H9 (cell line): ENCODE measurements around the gene C2CD4A. TPM values are rescaled to one million over a fixed set of nuclear protein-coding genes. Genes with fewer than 3 reads are reported as not detected.
A peak's percentile ranks its signal among the peaks of the same experiment; 100 is the strongest.

Source experiments
- DNase-seq: peaks from one replicate; pipeline ENCODE4 v3.0.0-alpha.2; 2017
- H2AFZ ChIP-seq: one replicate; pipeline ENCODE4 v1.6.1; 2013; ENCODE audit warnings: mild to moderate bottlenecking, low read length, control low read depth, moderate library complexity
- H2AK5ac ChIP-seq: 2 replicates; pipeline ENCODE4 v1.6.1; 2013; ENCODE audit warnings: low read length, control low read depth, mixed read lengths; ENCODE audit not compliant: insufficient read length
- H2BK120ac ChIP-seq: one replicate; pipeline ENCODE4 v1.6.1; 2013; ENCODE audit warnings: low read depth, mild to moderate bottlenecking, low read length, control low read depth, inconsistent platforms; ENCODE audit not compliant: poor library complexity, severe bottlenecking
- H2BK12ac ChIP-seq: 2 replicates; pipeline ENCODE4 v1.6.1; 2013; ENCODE audit warnings: low read length, control low read depth, mixed read lengths, low read depth; ENCODE audit not compliant: insufficient read length
- H2BK15ac ChIP-seq: 2 replicates; pipeline ENCODE4 v1.6.1; 2013; ENCODE audit warnings: low read depth, low read length, control low read depth
- H2BK20ac ChIP-seq: one replicate; pipeline ENCODE4 v1.6.1; 2013; ENCODE audit warnings: low read depth, mild to moderate bottlenecking, low read length, control low read depth, inconsistent platforms; ENCODE audit not compliant: poor library complexity, severe bottlenecking
- H2BK5ac ChIP-seq: 2 replicates; pipeline ENCODE4 v1.6.1; 2013; ENCODE audit warnings: low read length, control low read depth, mixed read lengths; ENCODE audit not compliant: insufficient read length
- H3K14ac ChIP-seq: 2 replicates; pipeline ENCODE4 v1.6.1; 2013; ENCODE audit warnings: low read length, control low read depth; ENCODE audit not compliant: insufficient read depth
- H3K18ac ChIP-seq: 2 replicates; pipeline ENCODE4 v1.6.1; 2013; ENCODE audit warnings: low read depth, mild to moderate bottlenecking, mixed read lengths, low read length, control low read depth; ENCODE audit not compliant: insufficient read length
- H3K23ac ChIP-seq: 2 replicates; pipeline ENCODE4 v1.6.1; 2013; ENCODE audit warnings: low read length, control low read depth, mixed read lengths, low read depth; ENCODE audit not compliant: insufficient read length
- H3K23me2 ChIP-seq: 2 replicates; pipeline ENCODE4 v1.6.1; 2013; ENCODE audit warnings: low read depth, mild to moderate bottlenecking, mixed read lengths, low read length, control low read depth; ENCODE audit not compliant: insufficient read length, poor library complexity, severe bottlenecking
- H3K27ac ChIP-seq: 2 replicates; pipeline ENCODE4 v1.5.1; 2013; ENCODE audit warnings: low read length, control low read depth, mixed read lengths, low read depth; ENCODE audit not compliant: insufficient read length
- H3K27me3 ChIP-seq: 2 replicates; pipeline ENCODE4 v1.6.1; 2013; ENCODE audit warnings: low read length, control low read depth, inconsistent platforms; ENCODE audit not compliant: insufficient read depth
- H3K4ac ChIP-seq: 2 replicates; pipeline ENCODE4 v1.6.1; 2013; ENCODE audit warnings: low read depth, mild to moderate bottlenecking, control low read depth, inconsistent platforms, low read length, moderate library complexity
- H3K4me1 ChIP-seq: 2 replicates; pipeline ENCODE4 v1.6.1; 2013; ENCODE audit warnings: low read length, control low read depth, inconsistent platforms; ENCODE audit not compliant: insufficient read depth
- H3K4me2 ChIP-seq: 2 replicates; pipeline ENCODE4 v1.6.1; 2013; ENCODE audit warnings: low read length, control low read depth, mixed read lengths; ENCODE audit not compliant: insufficient read length, insufficient read depth
- H3K56ac ChIP-seq: 2 replicates; pipeline ENCODE4 v1.6.1; 2013; ENCODE audit warnings: low read depth, mild to moderate bottlenecking, mixed read lengths, low read length, control low read depth; ENCODE audit not compliant: insufficient read length
- H3K79me1 ChIP-seq: 2 replicates; pipeline ENCODE4 v1.6.1; 2013; ENCODE audit warnings: low read depth, mild to moderate bottlenecking, moderate library complexity, low read length, control low read depth, inconsistent platforms; ENCODE audit not compliant: insufficient read depth, poor library complexity, severe bottlenecking
- H3K79me2 ChIP-seq: 2 replicates; pipeline ENCODE4 v1.6.1; 2013; ENCODE audit warnings: low read length, control low read depth, inconsistent platforms; ENCODE audit not compliant: insufficient read depth
- H3K9ac ChIP-seq: 2 replicates; pipeline ENCODE4 v1.6.1; 2013; ENCODE audit warnings: low read length, control low read depth, mixed read lengths; ENCODE audit not compliant: insufficient read length; ENCODE audit errors: extremely low read depth
- H3K9me3 ChIP-seq: one replicate; pipeline ENCODE4 v1.6.1; 2013; ENCODE audit warnings: low read depth, low read length, inconsistent platforms; ENCODE audit not compliant: control insufficient read depth
- H3T11ph ChIP-seq: one replicate; pipeline ENCODE4 v1.6.1; 2013; ENCODE audit warnings: mild to moderate bottlenecking, low read length, control low read depth, inconsistent platforms
- H4K20me1 ChIP-seq: one replicate; pipeline ENCODE4 v1.6.1; 2013; ENCODE audit not compliant: control insufficient read depth, insufficient read length, insufficient read depth
- H4K5ac ChIP-seq: 2 replicates; pipeline ENCODE4 v1.6.1; 2013; ENCODE audit warnings: low read depth, mild to moderate bottlenecking, mixed read lengths, low read length, control low read depth; ENCODE audit not compliant: insufficient read length
- H4K8ac ChIP-seq: replicated peaks from 2 replicates; pipeline ENCODE4 v1.6.1; 2013; ENCODE audit warnings: low read length, control low read depth, mixed read lengths, low read depth; ENCODE audit not compliant: insufficient read length
- H4K91ac ChIP-seq: 2 replicates; pipeline ENCODE4 v1.6.1; 2013; ENCODE audit warnings: low read depth, mild to moderate bottlenecking, moderate library complexity, mixed read lengths, low read length, control low read depth; ENCODE audit not compliant: insufficient read length
- H3K27ac Mint-ChIP-seq, 3 experiments: 2 replicates in 2 of 3; 3 replicates in 1 of 3; pipeline ENCODE4 v1.8.0; 2020 to 2021; ENCODE audit warnings: mixed read lengths in 3 of 3, mild to moderate bottlenecking in 1 of 3, moderate library complexity in 1 of 3
- H3K27me3 Mint-ChIP-seq: 2 replicates; pipeline ENCODE4 v1.8.0; 2021; ENCODE audit warnings: low read depth, mild to moderate bottlenecking, moderate library complexity, mixed read lengths
- H3K36me3 Mint-ChIP-seq, 3 experiments: 2 replicates in 2 of 3; 3 replicates in 1 of 3; pipeline ENCODE4 v1.8.0; 2020 to 2021; ENCODE audit warnings: low read depth in 3 of 3, mixed read lengths in 3 of 3; ENCODE audit not compliant: insufficient read depth in 1 of 3
- H3K4me1 Mint-ChIP-seq, 2 experiments: 2 replicates each; pipeline ENCODE4 v1.8.0; 2020; ENCODE audit warnings: mixed read lengths in 2 of 2
- H3K4me3 Mint-ChIP-seq, 2 experiments: 2 replicates in 1 of 2; 3 replicates in 1 of 2; pipeline ENCODE4 v1.8.0; 2020 to 2021; ENCODE audit warnings: mild to moderate bottlenecking in 2 of 2, mixed read lengths in 2 of 2, moderate library complexity in 1 of 2
- H3K9me3 Mint-ChIP-seq, 2 experiments: 2 replicates in 1 of 2; 3 replicates in 1 of 2; pipeline ENCODE4 v1.8.0; 2020; ENCODE audit warnings: mild to moderate bottlenecking in 2 of 2, mixed read lengths in 2 of 2, moderate library complexity in 1 of 2
- WGBS: extraction: QIAGEN DNeasy Blood & Tissue Kit; methylation state at CpG from one replicate; pipeline ENCODE4 v1.1.7; 2013; ENCODE audit warnings: missing lambda C conversion rate, low lambda C conversion rate, mixed read lengths; ENCODE audit not compliant: insufficient read length; ENCODE audit errors: extremely low coverage; 5-methylcytosine and 5-hydroxymethylcytosine counted together
- total RNA-seq: library from RNA; stranded (reverse); gene quantifications from 2 replicates; pipeline ENCODE4 v1.2.1, GENCODE V29; 2021
- TF ChIP-seq, protein P1 (sequence below): fragments of 200-600 bp; sonication (generic); conservative IDR thresholded peaks from 3 replicates; pipeline ENCODE4 v1.8.0; 2021; ENCODE audit warnings: antibody characterized with exemption, mild to moderate bottlenecking

Gene C2CD4A
- total RNA-seq, 1 experiment from 2014 or later: not detected

DNA sequence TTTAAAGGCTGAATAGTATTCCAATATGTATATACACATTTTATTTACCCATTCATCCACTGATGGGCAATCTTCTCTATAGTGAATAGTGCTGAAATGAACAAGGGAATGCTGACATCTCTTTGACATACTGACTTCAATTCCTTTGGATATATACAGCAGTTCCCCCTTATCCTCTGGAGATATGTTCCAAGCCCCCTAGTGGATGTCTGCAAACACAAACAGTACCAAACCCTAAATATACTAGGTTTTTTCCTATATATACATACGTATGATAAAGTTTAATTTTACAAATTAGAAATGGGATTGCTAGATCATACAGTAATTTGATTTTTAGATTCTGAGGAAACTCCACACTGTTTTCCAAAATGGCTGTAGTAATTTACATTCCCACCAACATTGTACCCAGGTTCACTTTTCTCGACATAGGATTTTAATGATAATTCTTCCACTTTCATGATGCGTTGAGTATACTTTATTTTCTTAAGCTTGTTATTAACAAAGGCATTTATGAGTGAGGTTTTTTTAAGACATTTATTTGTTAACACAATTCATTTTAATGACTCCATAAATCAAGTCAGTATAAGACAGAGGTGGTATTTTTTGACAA lies 44.7 kb upstream of the C2CD4A start:
- H3K18ac ChIP-seq: no peak overlapping the region
- no peak overlapping the region for H2BK5ac ChIP-seq
- Mint-ChIP-seq H3K27me3 (no peaks in the 10 kb centered on the region), H3K36me3 (peaks cover 0 to 11% (median 4%) of the 10 kb centered on the region in 3 experiments), H3K4me1 (no peaks in the 10 kb centered on the region), H3K9me3 (peaks cover 0 to 3% of the 10 kb centered on the region in 2 experiments; a peak in 1 of 5 replicates), H3K27ac (no peak overlapping the region), H3K4me3 (no peak overlapping the region)
- no peak for DNase-seq
- no peak overlapping the region for H3K4ac ChIP-seq
- no peak overlapping the region for H2AFZ ChIP-seq
- no peak overlapping the region for H3K27ac ChIP-seq
- no CpG with 5 or more reads among the region's 3 CpGs for WGBS
- H3K4me2 ChIP-seq: no peak overlapping the region
- no peaks in the 10 kb centered on the region for H3K4me1 ChIP-seq
- H4K20me1 ChIP-seq: no peaks in the 10 kb centered on the region
- no peak overlapping the region for H2BK120ac ChIP-seq
- no peak overlapping the region for H3K23ac ChIP-seq
- H2AK5ac ChIP-seq: no peak overlapping the region
- no peak overlapping the region for H3K14ac ChIP-seq
- no peak overlapping the region for H2BK15ac ChIP-seq
- no peak overlapping the region for H3T11ph ChIP-seq
- H2BK12ac ChIP-seq: no peak overlapping the region
- no peaks in the 10 kb centered on the region for H3K79me1 ChIP-seq
- no peak overlapping the region for H3K56ac ChIP-seq
- no peaks in the 10 kb centered on the region for H3K9me3 ChIP-seq
- no peaks in the 10 kb centered on the region for H3K79me2 ChIP-seq
- H4K91ac ChIP-seq: no peak overlapping the region
- no peak overlapping the region for H4K5ac ChIP-seq
- H3K9ac ChIP-seq: no peak overlapping the region
- H3K23me2 ChIP-seq: no peaks in the 10 kb centered on the region
- H2BK20ac ChIP-seq: no peak overlapping the region
- TF ChIP-seq, protein P1, sequence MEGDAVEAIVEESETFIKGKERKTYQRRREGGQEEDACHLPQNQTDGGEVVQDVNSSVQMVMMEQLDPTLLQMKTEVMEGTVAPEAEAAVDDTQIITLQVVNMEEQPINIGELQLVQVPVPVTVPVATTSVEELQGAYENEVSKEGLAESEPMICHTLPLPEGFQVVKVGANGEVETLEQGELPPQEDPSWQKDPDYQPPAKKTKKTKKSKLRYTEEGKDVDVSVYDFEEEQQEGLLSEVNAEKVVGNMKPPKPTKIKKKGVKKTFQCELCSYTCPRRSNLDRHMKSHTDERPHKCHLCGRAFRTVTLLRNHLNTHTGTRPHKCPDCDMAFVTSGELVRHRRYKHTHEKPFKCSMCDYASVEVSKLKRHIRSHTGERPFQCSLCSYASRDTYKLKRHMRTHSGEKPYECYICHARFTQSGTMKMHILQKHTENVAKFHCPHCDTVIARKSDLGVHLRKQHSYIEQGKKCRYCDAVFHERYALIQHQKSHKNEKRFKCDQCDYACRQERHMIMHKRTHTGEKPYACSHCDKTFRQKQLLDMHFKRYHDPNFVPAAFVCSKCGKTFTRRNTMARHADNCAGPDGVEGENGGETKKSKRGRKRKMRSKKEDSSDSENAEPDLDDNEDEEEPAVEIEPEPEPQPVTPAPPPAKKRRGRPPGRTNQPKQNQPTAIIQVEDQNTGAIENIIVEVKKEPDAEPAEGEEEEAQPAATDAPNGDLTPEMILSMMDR: peak; percentile 74
- H4K8ac ChIP-seq: no peak overlapping the region
- H3K27me3 ChIP-seq: no peaks in the 10 kb centered on the region
